HG02885 (cell line): ENCODE measurements around the gene PHF3.

ENCODE experiments used
- ATAC-seq: cut with Tn5 transposase; IDR thresholded peaks from one replicate; pipeline ENCODE4 v1.9.1; 2021; ENCODE audit warnings: mild to moderate bottlenecking; ENCODE audit not compliant: unreplicated experiment, poor library complexity

Gene PHF3

DNA sequence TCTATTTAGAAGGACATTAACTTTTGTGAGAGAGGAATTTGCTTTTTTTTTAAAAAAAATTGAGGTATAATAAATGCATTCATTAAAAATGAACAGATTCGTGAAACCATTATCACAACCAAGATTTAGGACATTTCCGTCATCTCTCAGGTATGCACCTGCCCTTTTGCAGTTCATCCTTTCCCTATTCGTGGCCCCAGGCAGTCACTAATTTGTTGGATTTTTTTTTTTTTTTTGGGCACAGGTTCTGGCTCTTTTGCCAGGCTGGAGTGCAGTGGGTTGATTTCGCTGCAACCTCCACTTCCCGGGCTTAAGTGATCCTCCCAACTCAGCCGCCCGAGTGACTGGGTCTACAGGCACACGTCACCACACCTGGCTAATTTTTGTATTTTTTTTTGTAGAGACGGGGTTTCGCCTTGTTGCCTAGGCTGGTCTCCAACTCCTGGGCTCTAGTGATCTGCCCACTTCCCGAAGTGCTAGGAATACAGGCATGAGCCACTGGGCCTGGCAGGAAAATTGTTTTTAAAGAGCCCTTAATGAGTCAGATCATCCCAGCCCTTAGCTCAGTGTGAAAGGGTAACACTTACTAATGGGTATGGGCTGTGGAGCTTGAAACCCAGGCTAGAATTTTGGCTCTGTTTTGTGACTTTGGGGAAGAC lies 9.2 kb downstream of the PHF3 start:
- ATAC-seq: no peak

GRCh38 chr6:63649269-63649668 lies 13.7 kb downstream of the PHF3 start:
- ATAC-seq: no peak

- ATAC-seq: no peak
Observed at GRCh38 chr6:63649847-63650265, 14.3 kb downstream of the PHF3 start.

GRCh38 chr6:63652980-63653379 lies 17.4 kb downstream of the PHF3 start:
- ATAC-seq: no peak

DNA sequence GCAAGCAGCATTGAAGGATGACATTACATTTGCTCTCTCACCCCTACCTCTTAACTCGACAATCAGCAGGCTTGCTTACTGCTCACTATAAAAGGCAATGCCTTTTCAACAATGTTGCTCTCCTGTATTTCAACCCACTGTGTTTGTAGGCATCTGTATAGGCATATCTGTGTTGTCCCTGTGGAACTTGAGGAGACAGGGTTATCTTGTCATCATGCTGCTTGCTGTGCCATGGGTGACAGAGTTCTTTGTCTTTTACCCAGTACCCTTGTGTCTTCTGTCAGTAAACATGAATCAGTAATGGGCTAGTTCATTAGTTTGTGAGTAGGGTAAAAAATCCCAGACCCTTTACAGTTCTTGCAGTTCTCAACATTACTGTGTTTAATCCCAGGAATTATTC lies 25.2 kb downstream of the PHF3 start:
- no peak for ATAC-seq

- ATAC-seq: no peak
Observed at GRCh38 chr6:63661769-63662168, 26.2 kb downstream of the PHF3 start.

DNA sequence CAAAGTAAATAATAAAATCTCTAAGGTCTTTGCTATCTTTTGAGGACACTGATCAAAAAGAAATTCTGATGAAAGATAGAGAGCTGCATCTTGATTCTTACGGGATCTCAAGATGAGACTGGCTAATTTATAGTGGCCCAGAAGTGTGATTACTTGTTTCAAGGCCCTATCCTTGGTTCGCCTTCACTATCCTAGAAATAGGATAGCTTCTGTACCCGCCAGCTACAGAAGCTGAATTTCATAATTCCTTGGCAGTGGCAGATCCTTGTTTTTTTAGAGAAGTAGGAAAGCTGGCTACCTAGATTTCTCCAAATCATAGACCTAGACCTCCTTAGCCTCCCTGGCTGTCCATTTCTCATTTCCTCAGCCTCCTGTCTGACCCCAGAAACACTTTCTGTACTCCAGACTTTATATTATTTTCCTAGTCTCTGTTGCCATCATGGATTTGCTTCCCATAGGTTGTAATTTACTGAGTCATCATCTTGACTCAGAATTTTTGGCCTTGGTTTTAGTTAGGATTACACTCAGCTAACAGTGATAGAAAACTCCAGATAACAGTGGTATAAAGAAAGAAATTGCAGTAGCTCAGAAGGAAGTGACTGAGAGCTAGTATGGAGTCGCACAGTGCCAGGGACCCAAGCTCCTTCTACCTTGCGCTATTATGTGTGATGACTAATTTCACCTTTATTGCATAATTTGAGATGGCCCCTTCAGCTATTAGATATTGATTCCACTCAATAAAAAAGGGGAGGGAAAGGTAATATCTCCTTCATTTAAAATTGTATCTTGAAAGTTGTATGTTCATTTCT lies 27.7 kb downstream of the PHF3 start:
- ATAC-seq: no peak

DNA sequence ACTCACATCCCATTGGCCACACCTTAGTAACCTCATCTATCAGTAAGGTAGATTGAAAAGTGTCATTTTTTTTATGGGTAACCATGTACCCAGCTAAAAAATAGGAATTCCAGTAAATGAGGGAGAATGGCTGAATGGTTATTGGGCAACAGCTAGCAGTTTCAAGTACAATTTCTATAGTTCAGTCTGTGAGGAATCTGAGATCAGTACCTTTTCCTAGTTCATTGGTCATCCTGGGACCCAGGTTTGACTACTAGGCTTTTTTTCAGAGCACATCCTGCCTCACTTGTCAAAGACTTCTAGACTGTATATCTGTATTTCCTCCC lies 28.3 kb downstream of the PHF3 start:
- no peak for ATAC-seq

DNA sequence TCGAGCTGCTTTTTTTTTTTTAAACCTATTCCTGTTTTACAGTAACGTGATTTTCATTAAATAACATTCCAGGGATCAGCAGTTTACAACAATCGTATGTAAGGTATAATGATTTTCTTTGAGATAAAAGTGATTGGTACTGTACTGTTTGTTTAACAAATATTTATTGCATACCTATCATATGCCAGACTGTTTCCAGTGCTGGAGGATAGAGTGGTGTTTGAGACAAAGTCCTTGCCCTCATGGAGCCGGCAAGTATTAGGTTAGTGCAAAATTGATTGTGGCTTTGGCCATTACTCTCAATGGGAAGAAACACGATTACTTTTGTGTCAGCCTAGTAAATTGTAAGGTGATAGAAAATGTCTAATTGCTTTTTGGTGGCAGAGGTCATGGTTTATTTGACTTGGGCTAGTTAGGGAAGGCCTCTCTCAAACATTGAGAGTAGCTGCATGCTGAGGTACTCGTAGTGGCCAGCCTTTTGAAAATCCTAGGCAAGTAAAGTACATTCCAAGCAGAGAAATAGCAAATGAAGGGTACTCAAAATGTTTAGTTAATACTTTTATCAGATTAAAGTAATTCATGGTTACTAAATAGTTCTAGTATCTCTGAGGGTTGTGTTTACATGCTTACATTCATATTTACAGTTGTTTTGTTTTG lies 35.6 kb downstream of the PHF3 start:
- no peak for ATAC-seq

DNA sequence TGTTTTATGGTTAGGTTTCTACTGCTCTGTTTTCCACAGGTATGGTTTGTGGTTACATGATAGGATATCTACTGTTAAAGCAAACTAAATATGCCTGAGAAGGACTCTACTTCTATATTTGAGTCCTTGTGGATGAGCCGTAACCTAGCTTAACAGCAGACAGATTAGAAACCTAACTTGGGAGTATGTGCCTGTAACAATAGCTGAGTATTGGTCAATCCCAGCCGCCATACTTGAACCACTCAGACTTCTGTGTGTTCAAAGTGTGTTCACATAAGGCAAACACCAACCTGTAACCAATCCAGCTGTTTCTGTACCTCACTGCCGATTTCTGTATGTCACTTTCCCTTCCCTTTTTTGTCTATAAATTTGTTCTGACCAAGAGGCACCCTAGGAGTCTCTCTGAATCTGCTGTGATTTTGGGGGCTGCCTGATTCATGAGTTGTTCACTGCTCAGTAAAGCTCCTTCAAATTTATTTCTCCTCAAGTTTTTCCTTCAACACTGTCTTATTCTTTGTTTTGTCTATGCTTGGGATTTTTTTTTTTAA lies 37.1 kb downstream of the PHF3 start:
- peak; percentile 63 for ATAC-seq

- ATAC-seq: no peak
Observed at GRCh38 chr6:63673692-63674091, 38.1 kb downstream of the PHF3 start.

DNA sequence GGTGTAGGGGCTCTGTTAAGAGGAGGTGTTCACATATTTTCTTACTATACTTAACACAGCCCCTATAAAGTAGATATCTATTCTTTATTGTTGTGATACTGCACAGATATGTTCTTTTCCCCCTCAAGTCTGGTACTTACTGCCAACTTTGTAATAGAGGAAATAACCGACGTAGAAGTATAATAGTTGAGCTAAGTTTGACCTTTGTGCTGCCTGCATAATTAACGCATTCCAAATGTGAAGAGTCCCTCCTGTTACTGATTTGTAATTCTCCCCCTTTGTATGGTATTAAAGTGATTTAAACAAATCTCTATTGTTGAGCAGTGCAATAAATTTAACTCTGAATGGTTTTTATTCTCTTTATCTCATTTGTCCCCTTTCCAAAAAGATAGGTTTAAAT lies 39.0 kb downstream of the PHF3 start:
- no peak for ATAC-seq

GRCh38 chr6:63675138-63675537 lies 39.5 kb downstream of the PHF3 start:
- ATAC-seq: no peak

DNA sequence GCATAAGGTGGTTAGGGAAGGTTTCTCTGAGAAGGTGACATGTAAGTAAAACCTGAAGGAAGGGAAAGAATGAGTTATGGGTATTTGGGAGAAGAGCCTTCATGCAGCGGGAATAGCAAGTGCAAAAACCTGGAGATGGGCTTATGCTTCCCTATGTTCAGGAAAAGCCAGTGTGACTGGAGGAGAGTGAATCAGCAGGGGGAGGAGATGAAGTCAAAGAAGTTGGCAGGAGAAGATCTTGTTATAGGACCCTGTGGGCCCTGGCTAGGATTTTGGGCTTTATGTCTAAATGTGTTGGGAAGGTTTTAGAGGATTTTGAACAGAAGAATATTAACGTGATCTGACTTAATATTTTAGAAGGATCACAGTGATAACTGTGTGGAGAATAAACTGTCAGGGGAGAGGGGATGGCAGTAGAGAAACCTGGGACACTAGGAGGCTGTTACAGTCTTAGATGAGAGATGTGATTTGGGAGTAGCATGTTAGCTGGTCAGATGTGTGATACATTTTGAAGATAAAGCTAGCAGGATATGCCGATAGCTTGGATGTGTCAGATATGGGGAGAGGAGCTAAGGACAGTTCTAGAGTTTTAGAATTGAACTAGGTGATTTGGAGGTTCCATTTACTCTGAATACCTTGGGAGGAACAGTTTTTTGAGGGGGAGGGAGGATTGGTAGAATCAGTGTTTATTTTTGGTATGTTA lies 41.0 kb downstream of the PHF3 start:
- ATAC-seq: no peak

DNA sequence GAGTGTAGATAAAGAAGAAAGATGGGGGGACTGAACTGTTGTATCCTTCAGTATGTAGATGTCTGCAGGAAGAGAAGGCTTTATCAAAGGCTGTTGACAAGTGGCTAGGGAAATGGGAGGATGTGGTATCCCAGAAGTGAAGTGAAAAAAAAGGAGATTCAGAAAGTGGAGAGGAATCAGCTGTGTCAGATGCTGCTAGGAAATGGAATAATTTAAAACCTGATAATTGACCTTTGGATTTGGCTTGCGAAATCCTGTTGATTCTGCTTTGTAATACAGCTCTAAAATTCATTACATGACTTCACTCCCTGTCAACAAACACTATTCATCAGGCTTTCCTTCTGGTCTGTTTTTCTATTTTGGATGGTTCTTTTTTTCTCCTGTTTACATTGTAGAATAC lies 41.7 kb downstream of the PHF3 start:
- no peak for ATAC-seq

DNA sequence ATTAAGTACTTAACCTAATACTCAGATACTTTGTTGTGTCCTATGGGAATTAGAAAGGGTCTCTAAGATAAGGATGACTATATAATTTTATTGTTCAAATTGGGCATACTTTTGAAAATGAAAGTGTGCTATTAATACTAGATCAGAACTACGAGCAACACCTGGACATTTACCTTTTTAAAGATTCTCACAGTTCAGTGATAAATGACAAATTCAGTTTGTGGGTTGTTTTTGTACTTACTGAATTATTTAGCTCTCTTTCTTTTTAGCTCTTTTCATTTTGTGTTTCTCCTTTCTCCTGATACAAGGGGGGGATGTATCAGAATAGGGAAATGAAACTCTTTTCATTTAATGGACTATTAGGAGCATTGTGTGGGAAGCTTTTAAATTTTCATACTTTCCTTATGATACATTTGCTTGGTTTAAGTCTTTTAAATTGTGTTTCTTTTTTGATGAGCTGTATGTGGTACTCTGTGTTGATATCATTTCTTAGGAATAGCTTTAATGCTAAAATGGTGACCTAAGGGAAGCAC lies 47.5 kb downstream of the PHF3 start:
- ATAC-seq: peak; percentile 36

GRCh38 chr6:63685446-63686379 lies 50.1 kb downstream of the PHF3 start:
- peak; percentile 92 for ATAC-seq

DNA sequence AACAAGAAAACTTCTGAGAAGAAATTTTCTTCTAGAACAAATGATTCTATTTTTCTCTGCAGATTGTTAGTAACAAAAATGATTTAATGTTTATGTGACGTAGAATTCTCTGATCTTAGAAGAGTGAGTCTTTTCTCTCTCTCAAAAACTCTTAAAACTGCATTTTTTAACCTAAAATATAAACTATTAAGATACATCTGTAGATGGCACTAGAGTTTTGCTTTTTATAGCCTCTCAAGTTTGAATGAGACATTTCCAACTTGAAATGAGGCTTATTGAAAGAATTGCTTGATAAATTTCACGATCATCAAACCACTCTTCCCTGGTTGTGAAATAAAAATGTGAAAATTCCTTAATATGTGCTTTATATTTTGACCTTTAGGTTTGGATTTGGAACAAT lies 53.8 kb downstream of the PHF3 start:
- ATAC-seq: no peak

- no peak for ATAC-seq
Observed at GRCh38 chr6:63690221-63690620, 54.6 kb downstream of the PHF3 start.
